NOMO-1 treated with DMSO at 0.1 percent for 48 hours (cell line): ENCODE measurements around the gene PPP1CB.
"Not testable (repeated sequence)": the region's sequence is repeated elsewhere in the genome, so short reads cannot be mapped to it uniquely, and the experiment has no call there.

ENCODE experiments used
- DNase-seq: peaks from one replicate; lab custom pipeline; 2025; ENCODE audit not compliant: unreplicated experiment; lab: John Stamatoyannopoulos, UW

The PPP1CB gene

GRCh38 chr2:28742619-28743018 is 9.0 kb upstream of the PPP1CB start:
- DNase-seq: not testable (repeated sequence)

GRCh38 chr2:28745225-28745624 is 6.4 kb upstream of the PPP1CB start:
- no peak for DNase-seq

- peak; percentile 19 for DNase-seq
Observed at GRCh38 chr2:28745876-28746275, 5.8 kb upstream of the PPP1CB start.

GRCh38 chr2:28746429-28747111 is 5.1 kb upstream of the PPP1CB start:
- DNase-seq: no peak

- DNase-seq: no peak
Observed at GRCh38 chr2:28747714-28748113, 3.9 kb upstream of the PPP1CB start.

GRCh38 chr2:28748176-28748575 is 3.5 kb upstream of the PPP1CB start:
- no peak for DNase-seq

- DNase-seq: no peak
Observed at GRCh38 chr2:28748941-28749340, 2.7 kb upstream of the PPP1CB start.

- DNase-seq: no peak
Observed at GRCh38 chr2:28749526-28749925, 2.1 kb upstream of the PPP1CB start.

- DNase-seq: peak; percentile 32
Observed at GRCh38 chr2:28750316-28751251, 1.0 kb upstream of the PPP1CB start.

- no peak for DNase-seq
Observed at GRCh38 chr2:28751956-28752630, 463 bp downstream of the PPP1CB start.

GRCh38 chr2:28752631-28753376 is 1.2 kb downstream of the PPP1CB start:
- DNase-seq: no peak

GRCh38 chr2:28754321-28754720 is 2.7 kb downstream of the PPP1CB start:
- DNase-seq: no peak

- no peak for DNase-seq
Observed at GRCh38 chr2:28755421-28755820, 3.8 kb downstream of the PPP1CB start.

GRCh38 chr2:28758459-28758858 is 6.8 kb downstream of the PPP1CB start:
- DNase-seq: no peak

- DNase-seq: no peak
Observed at GRCh38 chr2:28761420-28761819, 9.8 kb downstream of the PPP1CB start.

GRCh38 chr2:28764909-28765711 is 13.5 kb downstream of the PPP1CB start:
- DNase-seq: no peak

GRCh38 chr2:28766070-28766469 is 14.4 kb downstream of the PPP1CB start:
- no peak for DNase-seq

GRCh38 chr2:28767337-28767736 is 15.7 kb downstream of the PPP1CB start:
- DNase-seq: no peak

GRCh38 chr2:28768422-28768821 is 16.8 kb downstream of the PPP1CB start:
- no peak for DNase-seq

- no peak for DNase-seq
Observed at GRCh38 chr2:28768952-28769351, 17.3 kb downstream of the PPP1CB start.
